GM12875 (cell line): Measurements from ENCODE around the gene KAT2B.

Experiments
- H3K4me3 ChIP-seq: one replicate; pipeline ENCODE4 v1.5.1; 2011; ENCODE audit warnings: low read depth, low read length, control low read depth
- TF ChIP-seq, protein P1 (sequence below): IDR thresholded peaks from 2 replicates; pipeline ENCODE4 v1.5.1; 2011; ENCODE audit warnings: low read depth, mild to moderate bottlenecking, control low read depth, inconsistent platforms, low read length, moderate library complexity, borderline replicate concordance; ENCODE audit not compliant: insufficient read depth

KAT2B gene

DNA sequence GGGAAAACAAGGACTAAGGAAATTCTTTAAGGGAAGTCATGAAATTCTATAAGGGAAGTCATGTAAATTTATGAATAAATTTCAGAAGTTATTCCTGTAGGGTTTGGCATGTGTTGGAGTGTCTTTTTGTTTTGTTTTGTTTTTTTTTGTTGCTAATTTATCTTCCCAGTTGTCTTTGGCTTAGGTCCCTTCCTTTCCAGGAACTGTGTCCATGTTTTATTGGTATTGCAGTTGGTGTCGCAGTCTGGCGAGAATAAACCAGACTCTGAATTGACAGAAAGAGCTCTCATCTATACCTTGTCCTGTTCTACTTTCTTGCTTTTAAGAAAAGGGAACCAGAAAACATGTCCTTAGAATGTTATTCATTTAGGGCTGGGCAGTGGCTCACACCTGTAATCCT, 88.1 kb downstream of the KAT2B start:
- TF ChIP-seq, protein P1, sequence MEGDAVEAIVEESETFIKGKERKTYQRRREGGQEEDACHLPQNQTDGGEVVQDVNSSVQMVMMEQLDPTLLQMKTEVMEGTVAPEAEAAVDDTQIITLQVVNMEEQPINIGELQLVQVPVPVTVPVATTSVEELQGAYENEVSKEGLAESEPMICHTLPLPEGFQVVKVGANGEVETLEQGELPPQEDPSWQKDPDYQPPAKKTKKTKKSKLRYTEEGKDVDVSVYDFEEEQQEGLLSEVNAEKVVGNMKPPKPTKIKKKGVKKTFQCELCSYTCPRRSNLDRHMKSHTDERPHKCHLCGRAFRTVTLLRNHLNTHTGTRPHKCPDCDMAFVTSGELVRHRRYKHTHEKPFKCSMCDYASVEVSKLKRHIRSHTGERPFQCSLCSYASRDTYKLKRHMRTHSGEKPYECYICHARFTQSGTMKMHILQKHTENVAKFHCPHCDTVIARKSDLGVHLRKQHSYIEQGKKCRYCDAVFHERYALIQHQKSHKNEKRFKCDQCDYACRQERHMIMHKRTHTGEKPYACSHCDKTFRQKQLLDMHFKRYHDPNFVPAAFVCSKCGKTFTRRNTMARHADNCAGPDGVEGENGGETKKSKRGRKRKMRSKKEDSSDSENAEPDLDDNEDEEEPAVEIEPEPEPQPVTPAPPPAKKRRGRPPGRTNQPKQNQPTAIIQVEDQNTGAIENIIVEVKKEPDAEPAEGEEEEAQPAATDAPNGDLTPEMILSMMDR, result no peak
- no peak overlapping the region for H3K4me3 ChIP-seq

DNA sequence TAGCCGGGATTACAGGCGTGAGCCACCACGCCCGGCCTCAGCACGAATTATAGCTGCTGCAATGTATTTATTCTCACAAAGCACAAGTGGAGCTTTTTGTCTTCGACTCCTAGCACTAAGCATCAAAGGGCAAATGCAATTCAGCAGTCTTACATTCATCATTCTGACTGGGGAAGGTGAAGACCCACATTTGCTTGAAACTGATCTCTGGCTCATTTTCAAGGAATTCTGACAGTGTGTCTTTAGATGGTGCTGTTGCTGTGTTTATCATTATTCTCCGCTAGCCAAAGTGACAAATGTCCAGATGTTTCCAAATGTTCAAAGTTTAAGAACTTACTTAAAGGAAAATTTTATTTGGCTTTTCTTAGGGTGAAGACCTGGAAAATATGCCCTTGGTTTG, 89.9 kb downstream of the KAT2B start:
- TF ChIP-seq, protein P1, result no peak
- H3K4me3 ChIP-seq, result no peak overlapping the region

DNA sequence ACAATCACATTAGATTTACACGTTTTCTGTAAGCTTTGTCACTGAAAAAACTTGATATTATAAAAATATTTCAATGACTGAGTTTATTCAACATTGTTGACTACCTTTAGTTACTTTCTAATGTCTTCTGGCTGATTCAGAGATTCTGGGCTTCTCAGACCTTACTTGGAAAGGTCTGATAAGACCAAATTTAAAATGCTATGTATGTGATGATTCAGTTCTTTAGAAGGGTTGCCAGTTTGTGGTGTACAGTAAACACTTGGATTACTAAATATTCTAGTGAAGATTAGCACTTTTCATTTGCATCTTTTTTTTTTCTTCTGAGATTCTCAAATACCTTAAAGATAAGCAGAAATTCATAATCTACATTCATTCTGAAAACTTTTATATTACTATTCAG, 96.0 kb downstream of the KAT2B start:
- no peak overlapping the region for H3K4me3 ChIP-seq
- TF ChIP-seq, protein P1, result no peak

DNA sequence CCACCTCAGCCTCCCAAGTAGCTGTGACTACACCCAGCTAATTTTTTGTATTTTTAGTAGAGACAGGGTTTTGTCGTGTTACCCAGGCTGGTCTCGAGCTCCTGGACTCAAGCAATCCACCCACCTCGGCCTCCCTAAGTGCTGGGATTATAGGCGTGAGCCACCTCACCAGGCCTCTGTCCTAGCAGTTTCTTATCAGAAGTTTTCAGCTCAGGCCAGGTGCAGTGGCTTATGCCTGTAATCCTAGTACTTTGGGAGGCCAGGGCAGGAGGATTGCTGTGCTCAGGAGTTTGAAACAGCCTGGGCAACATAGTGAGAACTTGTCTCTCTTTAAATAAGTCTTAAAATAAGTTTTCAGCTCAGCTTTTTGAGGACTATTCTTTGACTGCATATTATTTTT, 97.4 kb downstream of the KAT2B start:
- TF ChIP-seq, protein P1, result no peak
- no peak overlapping the region for H3K4me3 ChIP-seq

DNA sequence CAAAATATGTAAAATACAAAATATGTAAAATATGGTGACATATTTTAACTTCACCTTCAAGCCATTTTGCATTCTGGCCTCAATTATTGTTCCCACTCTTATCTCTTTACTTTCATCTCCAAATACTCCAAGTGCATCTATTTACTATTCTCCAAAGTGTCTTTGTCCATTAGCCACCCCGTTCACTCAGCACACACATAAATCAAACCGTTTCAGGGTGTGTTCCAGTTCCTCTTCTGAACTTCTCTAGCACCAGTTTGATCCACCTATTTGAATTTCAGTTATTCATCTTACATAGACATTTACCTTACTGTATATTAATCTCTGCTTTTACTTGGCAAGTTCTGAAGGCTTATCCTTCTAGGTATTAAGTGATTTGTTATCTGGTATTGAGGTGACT, 100.6 kb downstream of the KAT2B start:
- TF ChIP-seq, protein P1, result no peak
- no peak overlapping the region for H3K4me3 ChIP-seq

DNA sequence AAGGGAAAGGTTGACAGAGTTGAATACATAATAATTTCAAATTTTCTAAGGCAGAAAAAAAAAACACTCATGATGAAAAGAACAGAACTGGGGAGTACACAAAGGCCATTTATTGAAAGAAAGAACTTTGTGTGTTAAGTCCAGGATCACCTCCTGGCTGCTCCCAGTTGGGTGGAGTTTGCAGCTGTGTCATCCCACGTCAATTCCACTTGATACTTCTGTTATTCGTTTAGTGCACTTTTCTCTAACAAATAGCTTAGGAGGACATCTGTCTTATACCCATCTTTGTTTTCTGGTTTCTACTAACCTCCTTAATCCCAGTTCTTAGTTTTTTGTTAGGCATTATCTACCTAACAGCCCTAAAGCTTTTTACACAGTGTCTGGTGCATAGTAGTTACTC, 101.1 kb downstream of the KAT2B start:
- TF ChIP-seq, protein P1, result no peak
- H3K4me3 ChIP-seq, result no peak overlapping the region

DNA sequence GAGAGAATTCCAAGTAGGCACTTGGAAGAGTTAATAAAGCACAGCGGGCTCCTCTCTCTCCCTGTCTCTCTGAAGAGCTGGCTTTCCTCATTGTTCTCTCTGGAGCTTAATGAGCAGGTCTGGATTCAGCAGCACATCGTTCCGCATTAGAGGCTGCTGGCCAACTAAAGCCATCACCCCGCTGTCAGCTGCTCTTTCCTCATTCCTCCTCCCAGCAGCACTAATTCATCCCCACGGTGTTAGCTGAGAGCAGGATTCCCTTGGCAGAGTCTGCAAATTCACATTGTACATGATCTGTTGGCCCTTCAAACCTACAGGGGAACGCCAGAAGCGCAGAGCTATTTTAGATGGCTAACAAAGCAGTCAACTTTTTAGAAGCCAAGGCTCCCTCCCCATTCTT, 101.6 kb downstream of the KAT2B start:
- TF ChIP-seq, protein P1, result no peak
- H3K4me3 ChIP-seq, result no peak overlapping the region
